ENCODE data around the gene ACKR4. TPM values are rescaled to one million over a fixed set of nuclear protein-coding genes. Genes with fewer than 3 reads are reported as not detected.

Gene ACKR4
- total RNA-seq, 1 donor from 2014 or later: not detected

DNA sequence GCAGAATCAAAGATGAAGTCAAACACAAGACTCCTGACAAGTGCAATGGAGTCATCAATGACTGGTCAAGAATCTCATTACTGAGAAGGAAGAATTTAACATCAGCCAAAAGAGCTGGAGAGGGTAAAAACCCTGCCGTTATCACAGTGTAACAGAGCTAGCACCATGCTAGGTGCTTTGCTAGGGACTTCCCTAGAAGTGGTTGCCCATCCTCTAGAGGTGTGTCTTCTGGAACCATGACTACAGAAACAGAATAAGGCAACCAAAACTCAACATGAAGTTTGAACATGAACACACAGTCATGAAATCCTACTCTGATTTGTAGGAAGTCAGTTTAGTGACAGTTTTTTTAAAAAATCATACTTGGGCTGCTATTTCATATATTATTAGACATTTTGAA is 53.1 kb downstream of the ACKR4 start:
- TF ChIP-seq, protein P1, sequence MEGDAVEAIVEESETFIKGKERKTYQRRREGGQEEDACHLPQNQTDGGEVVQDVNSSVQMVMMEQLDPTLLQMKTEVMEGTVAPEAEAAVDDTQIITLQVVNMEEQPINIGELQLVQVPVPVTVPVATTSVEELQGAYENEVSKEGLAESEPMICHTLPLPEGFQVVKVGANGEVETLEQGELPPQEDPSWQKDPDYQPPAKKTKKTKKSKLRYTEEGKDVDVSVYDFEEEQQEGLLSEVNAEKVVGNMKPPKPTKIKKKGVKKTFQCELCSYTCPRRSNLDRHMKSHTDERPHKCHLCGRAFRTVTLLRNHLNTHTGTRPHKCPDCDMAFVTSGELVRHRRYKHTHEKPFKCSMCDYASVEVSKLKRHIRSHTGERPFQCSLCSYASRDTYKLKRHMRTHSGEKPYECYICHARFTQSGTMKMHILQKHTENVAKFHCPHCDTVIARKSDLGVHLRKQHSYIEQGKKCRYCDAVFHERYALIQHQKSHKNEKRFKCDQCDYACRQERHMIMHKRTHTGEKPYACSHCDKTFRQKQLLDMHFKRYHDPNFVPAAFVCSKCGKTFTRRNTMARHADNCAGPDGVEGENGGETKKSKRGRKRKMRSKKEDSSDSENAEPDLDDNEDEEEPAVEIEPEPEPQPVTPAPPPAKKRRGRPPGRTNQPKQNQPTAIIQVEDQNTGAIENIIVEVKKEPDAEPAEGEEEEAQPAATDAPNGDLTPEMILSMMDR (conservative IDR thresholded peaks at IDR 0.05; ENCODE audit: low read depth, low read length): no peak
- H3K4me3 ChIP-seq (ENCODE audit: low read depth, low read length): no peak overlapping the region
- no peak for DNase-seq (ENCODE audit: low read depth)

Other genes starting within 250 kb of the ACKR4 start
- 21.6 and 22.0 TPM in 2 replicates for gene DNAJC13, start 179.8 kb upstream of the ACKR4 start, total RNA-seq
- gene ACAD11, start 62.5 kb downstream of the ACKR4 start, total RNA-seq: 8.3 and 18.6 TPM in 2 replicates
- 19.9 and 27.3 TPM in 2 replicates for gene UBA5, start 63.1 kb downstream of the ACKR4 start, total RNA-seq
- gene NPHP3, start 125.1 kb downstream of the ACKR4 start, total RNA-seq: 8.9 and 19.8 TPM in 2 replicates